Osteocyte (in vitro differentiated cells): ENCODE data around the gene ACSF3. TPM values are rescaled to one million over a fixed set of nuclear protein-coding genes. Genes with fewer than 3 reads are reported as not detected.

Source experiments
- DNase-seq: peaks from one replicate; pipeline ENCODE4 v3.0.0; 2021; ENCODE audit warnings: mixed read lengths; ENCODE audit not compliant: unreplicated experiment; ENCODE audit errors: extremely low spot score
- H3K27ac Mint-ChIP-seq: one replicate; pipeline ENCODE4 v1.8.0; 2021; ENCODE audit warnings: mild to moderate bottlenecking, mixed read lengths; ENCODE audit not compliant: unreplicated experiment
- H3K27me3 Mint-ChIP-seq: one replicate; pipeline ENCODE4 v1.8.0; 2021; ENCODE audit warnings: mixed read lengths; ENCODE audit not compliant: unreplicated experiment
- H3K36me3 Mint-ChIP-seq: one replicate; pipeline ENCODE4 v1.8.0; 2021; ENCODE audit warnings: mixed read lengths; ENCODE audit not compliant: unreplicated experiment
- H3K4me1 Mint-ChIP-seq: one replicate; pipeline ENCODE4 v1.8.0; 2021; ENCODE audit warnings: mixed read lengths; ENCODE audit not compliant: unreplicated experiment
- H3K4me3 Mint-ChIP-seq: one replicate; pipeline ENCODE4 v1.8.0; 2021; ENCODE audit warnings: mild to moderate bottlenecking, moderate library complexity, mixed read lengths; ENCODE audit not compliant: unreplicated experiment
- H3K9me3 Mint-ChIP-seq: one replicate; pipeline ENCODE4 v1.8.0; 2021; ENCODE audit warnings: mixed read lengths; ENCODE audit not compliant: unreplicated experiment
- total RNA-seq: library from RNA; stranded (reverse); gene quantifications from 2 replicates; pipeline ENCODE4 v1.2.1, GENCODE V29; 2021
- TF ChIP-seq, protein P1 (sequence below): fragments of 200-600 bp; sonication (generic); IDR thresholded peaks from 2 replicates; pipeline ENCODE4 v1.5.0; 2021; ENCODE audit warnings: antibody characterized with exemption, mild to moderate bottlenecking, moderate library complexity

Gene ACSF3
- total RNA-seq, 1 donor from 2014 or later = 33.5 TPM

GRCh38 chr16:89197033-89197632 is 103.5 kb downstream of the ACSF3 start:
- Mint-ChIP-seq H3K27me3 (peaks cover 13% of the 10 kb centered on the region), H3K4me3 (no peak overlapping the region), H3K4me1 (peaks cover 6% of the 10 kb centered on the region), H3K27ac (no peak overlapping the region), H3K36me3 (no peaks in the 10 kb centered on the region), H3K9me3 (no peaks in the 10 kb centered on the region)
- TF ChIP-seq, protein P1, sequence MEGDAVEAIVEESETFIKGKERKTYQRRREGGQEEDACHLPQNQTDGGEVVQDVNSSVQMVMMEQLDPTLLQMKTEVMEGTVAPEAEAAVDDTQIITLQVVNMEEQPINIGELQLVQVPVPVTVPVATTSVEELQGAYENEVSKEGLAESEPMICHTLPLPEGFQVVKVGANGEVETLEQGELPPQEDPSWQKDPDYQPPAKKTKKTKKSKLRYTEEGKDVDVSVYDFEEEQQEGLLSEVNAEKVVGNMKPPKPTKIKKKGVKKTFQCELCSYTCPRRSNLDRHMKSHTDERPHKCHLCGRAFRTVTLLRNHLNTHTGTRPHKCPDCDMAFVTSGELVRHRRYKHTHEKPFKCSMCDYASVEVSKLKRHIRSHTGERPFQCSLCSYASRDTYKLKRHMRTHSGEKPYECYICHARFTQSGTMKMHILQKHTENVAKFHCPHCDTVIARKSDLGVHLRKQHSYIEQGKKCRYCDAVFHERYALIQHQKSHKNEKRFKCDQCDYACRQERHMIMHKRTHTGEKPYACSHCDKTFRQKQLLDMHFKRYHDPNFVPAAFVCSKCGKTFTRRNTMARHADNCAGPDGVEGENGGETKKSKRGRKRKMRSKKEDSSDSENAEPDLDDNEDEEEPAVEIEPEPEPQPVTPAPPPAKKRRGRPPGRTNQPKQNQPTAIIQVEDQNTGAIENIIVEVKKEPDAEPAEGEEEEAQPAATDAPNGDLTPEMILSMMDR = no peak
- no peak for DNase-seq

GRCh38 chr16:89197633-89198416 is 104.2 kb downstream of the ACSF3 start:
- TF ChIP-seq, protein P1 = no peak
- peaks cover 6% of the 10 kb centered on the region for H3K4me1 Mint-ChIP-seq
- H3K36me3 Mint-ChIP-seq = no peaks in the 10 kb centered on the region
- no peak overlapping the region for H3K4me3 Mint-ChIP-seq
- H3K9me3 Mint-ChIP-seq = no peaks in the 10 kb centered on the region
- no peak for DNase-seq
- peaks cover 19% of the 10 kb centered on the region for H3K27me3 Mint-ChIP-seq
- H3K27ac Mint-ChIP-seq = no peak overlapping the region

GRCh38 chr16:89198417-89199240 is 105.0 kb downstream of the ACSF3 start:
- Mint-ChIP-seq H3K4me3 (no peak overlapping the region), H3K4me1 (peaks cover 6% of the 10 kb centered on the region), H3K9me3 (no peaks in the 10 kb centered on the region), H3K27me3 (peaks cover 27% of the 10 kb centered on the region), H3K36me3 (no peaks in the 10 kb centered on the region), H3K27ac (no peak overlapping the region)
- DNase-seq = no peak
- TF ChIP-seq, protein P1 = no peak

GRCh38 chr16:89199241-89200123 is 105.8 kb downstream of the ACSF3 start:
- H3K27me3 Mint-ChIP-seq = peaks cover 35% of the 10 kb centered on the region
- H3K9me3 Mint-ChIP-seq = no peaks in the 10 kb centered on the region
- no peak overlapping the region for H3K27ac Mint-ChIP-seq
- H3K4me1 Mint-ChIP-seq = peaks cover 6% of the 10 kb centered on the region
- no peaks in the 10 kb centered on the region for H3K36me3 Mint-ChIP-seq
- no peak overlapping the region for H3K4me3 Mint-ChIP-seq
- no peak for DNase-seq
- TF ChIP-seq, protein P1 = no peak
